DLD1 (cell line): ENCODE measurements around the gene OR2T4.

ENCODE experiments used
- in situ Hi-C: cut with HindIII; loops from 2 replicates; pipeline ENCODE4 v1.10.0; 2017; ENCODE audit warnings: low sequenced_read_pairs

Gene OR2T4

GRCh38 chr1:248361121-248361715, at the start of gene OR2T4:
Gene OR2T4 (plus strand): TSS chr1:248361665. CDS start chr1:248361665, 0 bp downstream.
- in situ Hi-C loops, result no loop called here

GRCh38 chr1:248316796-248317195, 44.7 kb upstream of the OR2T4 start:
- in situ Hi-C loops, result no loop called here

GRCh38 chr1:248324468-248324867, 37.0 kb upstream of the OR2T4 start, which contains the start of gene OR2M7:
Gene OR2M7 (minus strand): TSS chr1:248324568. CDS start chr1:248324568, 0 bp downstream.
- in situ Hi-C loops, result no loop called here

- in situ Hi-C loops, result no loop called here
Observed at GRCh38 chr1:248343451-248343850, 18.0 kb upstream of the OR2T4 start.

- in situ Hi-C loops, result no loop called here
Observed at GRCh38 chr1:248348475-248348874, 13.0 kb upstream of the OR2T4 start, which contains the start of gene OR14C36. Gene OR14C36 (plus strand): TSS chr1:248348775. CDS start chr1:248348775, 0 bp downstream.

GRCh38 chr1:248359415-248359814, 2.0 kb upstream of the OR2T4 start:
- in situ Hi-C loops, result no loop called here

- in situ Hi-C loops, result no loop called here
Observed at GRCh38 chr1:248366609-248367008, 5.1 kb downstream of the OR2T4 start.

GRCh38 chr1:248372394-248372793, 10.9 kb downstream of the OR2T4 start:
- in situ Hi-C loops, result no loop called here

- in situ Hi-C loops, result no loop called here
Observed at GRCh38 chr1:248373761-248374160, 12.3 kb downstream of the OR2T4 start.

GRCh38 chr1:248375446-248375845, 14.0 kb downstream of the OR2T4 start, which contains the start of gene OR2T6:
Gene OR2T6 (plus strand): TSS chr1:248375746. CDS start chr1:248387609, 11,863 bp downstream.
- in situ Hi-C loops, result no loop called here

GRCh38 chr1:248376916-248377315, 15.5 kb downstream of the OR2T4 start:
- in situ Hi-C loops, result no loop called here

- in situ Hi-C loops, result no loop called here
Observed at GRCh38 chr1:248380854-248381253, 19.4 kb downstream of the OR2T4 start.

GRCh38 chr1:248388426-248388825, 27.0 kb downstream of the OR2T4 start:
- in situ Hi-C loops, result no loop called here

- in situ Hi-C loops, result no loop called here
Observed at GRCh38 chr1:248393050-248393449, 31.6 kb downstream of the OR2T4 start.

- in situ Hi-C loops, result no loop called here
Observed at GRCh38 chr1:248402748-248403147, 41.3 kb downstream of the OR2T4 start, which contains the start of gene OR2T1. Gene OR2T1 (plus strand): TSS chr1:248403048. CDS start chr1:248406148, 3,100 bp downstream.

- in situ Hi-C loops, result no loop called here
Observed at GRCh38 chr1:248404024-248404423, 42.6 kb downstream of the OR2T4 start.

- in situ Hi-C loops, result no loop called here
Observed at GRCh38 chr1:248406721-248407692, 45.5 kb downstream of the OR2T4 start.
